Measurements from ENCODE around the gene TAF5L. TPM values are rescaled to one million over a fixed set of nuclear protein-coding genes. Genes with fewer than 3 reads are reported as not detected.

The TAF5L gene
- total and polyA plus RNA-seq, 10 of the 15 experiments (the other 5 are each of a cell fraction or from before 2014, with no cell fraction given), result 1.1 to 26.2 (median 19.1) TPM

DNA sequence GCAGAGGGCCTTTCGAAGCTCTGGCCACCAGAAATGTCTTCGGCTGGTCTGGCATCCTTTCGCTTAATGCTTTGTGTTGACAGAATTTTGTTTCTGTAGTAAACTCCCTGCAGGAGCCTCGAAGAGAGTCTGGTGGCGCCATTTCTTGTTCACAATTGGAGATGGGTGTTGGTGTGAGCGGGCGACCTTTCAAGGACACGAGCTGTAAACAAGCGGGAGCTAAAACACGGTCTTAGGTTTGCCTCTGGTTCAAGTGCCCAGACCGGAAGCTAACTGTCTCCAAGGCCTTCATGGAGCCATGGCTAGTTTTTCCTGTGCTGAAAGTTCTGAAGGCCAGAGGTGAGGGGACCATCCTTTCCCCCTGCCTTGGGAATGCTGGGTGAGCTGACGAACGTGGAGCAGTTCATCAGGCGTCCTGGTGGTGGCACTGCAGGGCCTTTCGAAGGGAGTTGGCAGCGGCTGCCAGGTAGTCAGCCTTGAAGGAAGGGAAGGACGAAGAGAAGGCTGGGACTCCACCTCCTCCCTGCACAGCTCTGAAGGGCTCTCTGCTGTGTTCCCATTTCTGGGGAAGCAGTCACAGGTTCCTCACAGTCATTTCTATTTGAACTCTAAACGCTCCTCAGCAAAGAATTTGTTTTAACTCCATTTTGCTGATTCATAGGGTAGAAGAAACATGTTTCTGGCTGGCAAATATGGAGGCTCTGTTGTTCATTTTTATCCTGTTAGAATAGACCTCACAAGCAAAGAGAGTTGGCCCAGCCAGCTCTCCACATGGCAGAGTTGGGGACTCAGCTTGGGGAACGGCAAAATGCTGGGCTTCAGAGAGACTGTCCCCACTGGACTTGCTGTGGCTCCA, 35.3 kb upstream of the TAF5L start (continued):
- TF ChIP-seq, protein P1, sequence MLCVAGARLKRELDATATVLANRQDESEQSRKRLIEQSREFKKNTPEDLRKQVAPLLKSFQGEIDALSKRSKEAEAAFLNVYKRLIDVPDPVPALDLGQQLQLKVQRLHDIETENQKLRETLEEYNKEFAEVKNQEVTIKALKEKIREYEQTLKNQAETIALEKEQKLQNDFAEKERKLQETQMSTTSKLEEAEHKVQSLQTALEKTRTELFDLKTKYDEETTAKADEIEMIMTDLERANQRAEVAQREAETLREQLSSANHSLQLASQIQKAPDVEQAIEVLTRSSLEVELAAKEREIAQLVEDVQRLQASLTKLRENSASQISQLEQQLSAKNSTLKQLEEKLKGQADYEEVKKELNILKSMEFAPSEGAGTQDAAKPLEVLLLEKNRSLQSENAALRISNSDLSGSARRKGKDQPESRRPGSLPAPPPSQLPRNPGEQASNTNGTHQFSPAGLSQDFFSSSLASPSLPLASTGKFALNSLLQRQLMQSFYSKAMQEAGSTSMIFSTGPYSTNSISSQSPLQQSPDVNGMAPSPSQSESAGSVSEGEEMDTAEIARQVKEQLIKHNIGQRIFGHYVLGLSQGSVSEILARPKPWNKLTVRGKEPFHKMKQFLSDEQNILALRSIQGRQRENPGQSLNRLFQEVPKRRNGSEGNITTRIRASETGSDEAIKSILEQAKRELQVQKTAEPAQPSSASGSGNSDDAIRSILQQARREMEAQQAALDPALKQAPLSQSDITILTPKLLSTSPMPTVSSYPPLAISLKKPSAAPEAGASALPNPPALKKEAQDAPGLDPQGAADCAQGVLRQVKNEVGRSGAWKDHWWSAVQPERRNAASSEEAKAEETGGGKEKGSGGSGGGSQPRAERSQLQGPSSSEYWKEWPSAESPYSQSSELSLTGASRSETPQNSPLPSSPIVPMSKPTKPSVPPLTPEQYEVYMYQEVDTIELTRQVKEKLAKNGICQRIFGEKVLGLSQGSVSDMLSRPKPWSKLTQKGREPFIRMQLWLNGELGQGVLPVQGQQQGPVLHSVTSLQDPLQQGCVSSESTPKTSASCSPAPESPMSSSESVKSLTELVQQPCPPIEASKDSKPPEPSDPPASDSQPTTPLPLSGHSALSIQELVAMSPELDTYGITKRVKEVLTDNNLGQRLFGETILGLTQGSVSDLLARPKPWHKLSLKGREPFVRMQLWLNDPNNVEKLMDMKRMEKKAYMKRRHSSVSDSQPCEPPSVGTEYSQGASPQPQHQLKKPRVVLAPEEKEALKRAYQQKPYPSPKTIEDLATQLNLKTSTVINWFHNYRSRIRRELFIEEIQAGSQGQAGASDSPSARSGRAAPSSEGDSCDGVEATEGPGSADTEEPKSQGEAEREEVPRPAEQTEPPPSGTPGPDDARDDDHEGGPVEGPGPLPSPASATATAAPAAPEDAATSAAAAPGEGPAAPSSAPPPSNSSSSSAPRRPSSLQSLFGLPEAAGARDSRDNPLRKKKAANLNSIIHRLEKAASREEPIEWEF (IDR thresholded peaks at IDR 0.05; ENCODE audit: insufficient replicate concordance, low read depth, low read length), result no peak
- no peak for TF ChIP-seq MEF2B (IDR thresholded peaks at IDR 0.05; ENCODE audit: partially characterized antibody, poor library complexity, severe bottlenecking)
- TF ChIP-seq, protein P2, sequence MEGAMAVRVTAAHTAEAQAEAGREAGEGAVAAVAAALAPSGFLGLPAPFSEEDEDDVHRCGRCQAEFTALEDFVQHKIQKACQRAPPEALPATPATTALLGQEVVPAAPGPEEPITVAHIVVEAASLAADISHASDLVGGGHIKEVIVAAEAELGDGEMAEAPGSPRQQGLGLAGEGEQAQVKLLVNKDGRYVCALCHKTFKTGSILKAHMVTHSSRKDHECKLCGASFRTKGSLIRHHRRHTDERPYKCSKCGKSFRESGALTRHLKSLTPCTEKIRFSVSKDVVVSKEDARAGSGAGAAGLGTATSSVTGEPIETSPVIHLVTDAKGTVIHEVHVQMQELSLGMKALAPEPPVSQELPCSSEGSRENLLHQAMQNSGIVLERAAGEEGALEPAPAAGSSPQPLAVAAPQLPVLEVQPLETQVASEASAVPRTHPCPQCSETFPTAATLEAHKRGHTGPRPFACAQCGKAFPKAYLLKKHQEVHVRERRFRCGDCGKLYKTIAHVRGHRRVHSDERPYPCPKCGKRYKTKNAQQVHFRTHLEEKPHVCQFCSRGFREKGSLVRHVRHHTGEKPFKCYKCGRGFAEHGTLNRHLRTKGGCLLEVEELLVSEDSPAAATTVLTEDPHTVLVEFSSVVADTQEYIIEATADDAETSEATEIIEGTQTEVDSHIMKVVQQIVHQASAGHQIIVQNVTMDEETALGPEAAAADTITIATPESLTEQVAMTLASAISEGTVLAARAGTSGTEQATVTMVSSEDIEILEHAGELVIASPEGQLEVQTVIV (IDR thresholded peaks at IDR 0.05; ENCODE audit: borderline replicate concordance, partially characterized antibody), result no peak
- no peak for TF ChIP-seq FOXK2 (IDR thresholded peaks at IDR 0.05)
- TF ChIP-seq HDGF (IDR thresholded peaks at IDR 0.05), result no peak
- 0 out of 2 replicates have a peak, but pooled peaks have one; percentile 35 for TF ChIP-seq IRF4 (IDR thresholded peaks at IDR 0.05; ENCODE audit: low read depth, low read length)
- TF ChIP-seq, protein P3, sequence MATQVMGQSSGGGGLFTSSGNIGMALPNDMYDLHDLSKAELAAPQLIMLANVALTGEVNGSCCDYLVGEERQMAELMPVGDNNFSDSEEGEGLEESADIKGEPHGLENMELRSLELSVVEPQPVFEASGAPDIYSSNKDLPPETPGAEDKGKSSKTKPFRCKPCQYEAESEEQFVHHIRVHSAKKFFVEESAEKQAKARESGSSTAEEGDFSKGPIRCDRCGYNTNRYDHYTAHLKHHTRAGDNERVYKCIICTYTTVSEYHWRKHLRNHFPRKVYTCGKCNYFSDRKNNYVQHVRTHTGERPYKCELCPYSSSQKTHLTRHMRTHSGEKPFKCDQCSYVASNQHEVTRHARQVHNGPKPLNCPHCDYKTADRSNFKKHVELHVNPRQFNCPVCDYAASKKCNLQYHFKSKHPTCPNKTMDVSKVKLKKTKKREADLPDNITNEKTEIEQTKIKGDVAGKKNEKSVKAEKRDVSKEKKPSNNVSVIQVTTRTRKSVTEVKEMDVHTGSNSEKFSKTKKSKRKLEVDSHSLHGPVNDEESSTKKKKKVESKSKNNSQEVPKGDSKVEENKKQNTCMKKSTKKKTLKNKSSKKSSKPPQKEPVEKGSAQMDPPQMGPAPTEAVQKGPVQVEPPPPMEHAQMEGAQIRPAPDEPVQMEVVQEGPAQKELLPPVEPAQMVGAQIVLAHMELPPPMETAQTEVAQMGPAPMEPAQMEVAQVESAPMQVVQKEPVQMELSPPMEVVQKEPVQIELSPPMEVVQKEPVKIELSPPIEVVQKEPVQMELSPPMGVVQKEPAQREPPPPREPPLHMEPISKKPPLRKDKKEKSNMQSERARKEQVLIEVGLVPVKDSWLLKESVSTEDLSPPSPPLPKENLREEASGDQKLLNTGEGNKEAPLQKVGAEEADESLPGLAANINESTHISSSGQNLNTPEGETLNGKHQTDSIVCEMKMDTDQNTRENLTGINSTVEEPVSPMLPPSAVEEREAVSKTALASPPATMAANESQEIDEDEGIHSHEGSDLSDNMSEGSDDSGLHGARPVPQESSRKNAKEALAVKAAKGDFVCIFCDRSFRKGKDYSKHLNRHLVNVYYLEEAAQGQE (IDR thresholded peaks at IDR 0.05; ENCODE audit: low read depth, low read length), result no peak
- TF ChIP-seq NR2C2 (IDR thresholded peaks at IDR 0.05; ENCODE audit: borderline replicate concordance, control insufficient read depth, insufficient read length, low read depth), result no peak
- no peak for TF ChIP-seq EZH2 (IDR thresholded peaks at IDR 0.05; ENCODE audit: borderline replicate concordance, control insufficient read depth, low read depth, low read length)
- TF ChIP-seq SUZ12 (IDR thresholded peaks at IDR 0.05; ENCODE audit: unreplicated experiment), result no peak
- no peak for TF ChIP-seq IKZF1 (conservative IDR thresholded peaks at IDR 0.05)
- no peak for TF ChIP-seq POLR2AphosphoS5 (IDR thresholded peaks at IDR 0.05; ENCODE audit: low read length)
- TF ChIP-seq, protein P4, sequence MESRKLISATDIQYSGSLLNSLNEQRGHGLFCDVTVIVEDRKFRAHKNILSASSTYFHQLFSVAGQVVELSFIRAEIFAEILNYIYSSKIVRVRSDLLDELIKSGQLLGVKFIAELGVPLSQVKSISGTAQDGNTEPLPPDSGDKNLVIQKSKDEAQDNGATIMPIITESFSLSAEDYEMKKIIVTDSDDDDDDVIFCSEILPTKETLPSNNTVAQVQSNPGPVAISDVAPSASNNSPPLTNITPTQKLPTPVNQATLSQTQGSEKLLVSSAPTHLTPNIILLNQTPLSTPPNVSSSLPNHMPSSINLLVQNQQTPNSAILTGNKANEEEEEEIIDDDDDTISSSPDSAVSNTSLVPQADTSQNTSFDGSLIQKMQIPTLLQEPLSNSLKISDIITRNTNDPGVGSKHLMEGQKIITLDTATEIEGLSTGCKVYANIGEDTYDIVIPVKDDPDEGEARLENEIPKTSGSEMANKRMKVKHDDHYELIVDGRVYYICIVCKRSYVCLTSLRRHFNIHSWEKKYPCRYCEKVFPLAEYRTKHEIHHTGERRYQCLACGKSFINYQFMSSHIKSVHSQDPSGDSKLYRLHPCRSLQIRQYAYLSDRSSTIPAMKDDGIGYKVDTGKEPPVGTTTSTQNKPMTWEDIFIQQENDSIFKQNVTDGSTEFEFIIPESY (IDR thresholded peaks at IDR 0.05), result no peak
- TF ChIP-seq BCL11A (IDR thresholded peaks at IDR 0.05; ENCODE audit: low read depth, low read length), result no peak
- TF ChIP-seq SRF (IDR thresholded peaks at IDR 0.05; ENCODE audit: low read depth in 2 of 2, low read length in 2 of 2), result no peak
- no peak for TF ChIP-seq TCF7 (IDR thresholded peaks at IDR 0.05; ENCODE audit: borderline replicate concordance)

All from GM12878 (cell line).